Type B pancreatic cell (in vitro differentiated cells): Measurements from ENCODE around the gene LILRB3. TPM values are rescaled to one million over a fixed set of nuclear protein-coding genes. Genes with fewer than 3 reads are reported as not detected.
"Not testable (repeated sequence)": the region's sequence is repeated elsewhere in the genome, so short reads cannot be mapped to it uniquely, and the experiment has no call there.

Experiments used
- DNase-seq: peaks from one replicate; pipeline ENCODE4 v3.0.0; 2021; ENCODE audit warnings: mixed read lengths; ENCODE audit not compliant: unreplicated experiment; ENCODE audit errors: extremely low spot score
- H3K27ac Mint-ChIP-seq: 2 replicates; pipeline ENCODE4 v1.8.0; 2021; ENCODE audit warnings: mild to moderate bottlenecking, mixed read lengths
- H3K27me3 Mint-ChIP-seq: 2 replicates; pipeline ENCODE4 v1.8.0; 2021; ENCODE audit warnings: mixed read lengths
- H3K36me3 Mint-ChIP-seq: 2 replicates; pipeline ENCODE4 v1.8.0; 2021; ENCODE audit warnings: mixed read lengths
- H3K4me1 Mint-ChIP-seq: one replicate; pipeline ENCODE4 v1.8.0; 2021; ENCODE audit warnings: mixed read lengths; ENCODE audit not compliant: unreplicated experiment
- H3K4me3 Mint-ChIP-seq: 2 replicates; pipeline ENCODE4 v1.8.0; 2021; ENCODE audit warnings: mild to moderate bottlenecking, mixed read lengths
- H3K9me3 Mint-ChIP-seq: 2 replicates; pipeline ENCODE4 v1.8.0; 2021; ENCODE audit warnings: mixed read lengths
- CTCF ChIP-seq: fragments of 200-600 bp; sonication (generic); conservative IDR thresholded peaks from 2 replicates; pipeline ENCODE4 v1.5.0; 2021; ENCODE audit warnings: antibody characterized with exemption, mild to moderate bottlenecking
- total RNA-seq: library from RNA; stranded (reverse); gene quantifications from 2 replicates; pipeline ENCODE4 v1.2.1, GENCODE V29; 2021; ENCODE audit warnings: low replicate concordance

Gene LILRB3
- total RNA-seq, 1 donor from 2014 or later, result not detected

GRCh38 chr19:54201172-54201701 is 21.6 kb downstream of the LILRB3 start:
- H3K36me3 Mint-ChIP-seq, result peaks cover 23% of the 10 kb centered on the region
- H3K4me1 Mint-ChIP-seq, result peaks cover 22% of the 10 kb centered on the region
- H3K27ac Mint-ChIP-seq, result peak overlapping the region; percentile 99
- TF ChIP-seq CTCF, result no peak
- H3K9me3 Mint-ChIP-seq, result no peaks in the 10 kb centered on the region
- no peak for DNase-seq
- H3K27me3 Mint-ChIP-seq, result no peaks in the 10 kb centered on the region
- peak overlapping the region; percentile 96 for H3K4me3 Mint-ChIP-seq

- H3K27me3 Mint-ChIP-seq, result no peaks in the 10 kb centered on the region
- peak overlapping the region; percentile 80 for H3K4me3 Mint-ChIP-seq
- H3K36me3 Mint-ChIP-seq, result peaks cover 23% of the 10 kb centered on the region
- H3K27ac Mint-ChIP-seq, result peak overlapping the region; percentile 91
- no peaks in the 10 kb centered on the region for H3K9me3 Mint-ChIP-seq
- no peak for TF ChIP-seq CTCF
- DNase-seq, result no peak
- H3K4me1 Mint-ChIP-seq, result peaks cover 18% of the 10 kb centered on the region
Measured at GRCh38 chr19:54199401-54199800, 23.4 kb downstream of the LILRB3 start.

- Mint-ChIP-seq H3K4me3 (no peak overlapping the region), H3K27ac (no peak overlapping the region), H3K27me3 (no peaks in the 10 kb centered on the region), H3K4me1 (peaks cover 6% of the 10 kb centered on the region), H3K9me3 (no peaks in the 10 kb centered on the region), H3K36me3 (peaks cover 11% of the 10 kb centered on the region)
- DNase-seq, result no peak
- no peak for TF ChIP-seq CTCF
Measured at GRCh38 chr19:54197121-54197520, 25.7 kb downstream of the LILRB3 start.

GRCh38 chr19:54196536-54196935 is 26.3 kb downstream of the LILRB3 start:
- no peak overlapping the region for H3K4me3 Mint-ChIP-seq
- no peak for TF ChIP-seq CTCF
- H3K27ac Mint-ChIP-seq, result no peak overlapping the region
- H3K4me1 Mint-ChIP-seq, result peaks cover 6% of the 10 kb centered on the region
- DNase-seq, result no peak
- peaks cover 11% of the 10 kb centered on the region for H3K36me3 Mint-ChIP-seq
- H3K27me3 Mint-ChIP-seq, result no peaks in the 10 kb centered on the region
- H3K9me3 Mint-ChIP-seq, result no peaks in the 10 kb centered on the region

DNA sequence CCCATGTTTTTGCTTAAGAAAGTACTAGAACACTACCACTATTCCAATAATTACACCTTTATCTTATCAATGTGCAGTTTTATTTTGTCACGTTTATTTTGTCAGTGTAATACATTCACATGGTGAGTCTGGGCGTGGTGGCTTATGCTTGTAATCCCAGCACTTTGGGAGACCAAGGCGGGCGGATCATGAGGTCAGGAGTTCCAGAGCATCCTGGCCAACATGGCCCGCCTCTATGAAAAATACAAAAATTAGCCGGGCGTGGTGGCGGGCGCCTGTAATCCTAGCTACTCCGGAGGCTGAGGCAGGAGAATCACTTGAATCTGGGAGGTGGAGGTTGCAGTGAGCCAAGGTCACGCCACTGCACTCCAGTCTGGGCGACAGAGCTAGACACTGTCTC is 28.3 kb downstream of the LILRB3 start:
- not testable (repeated sequence) for H3K9me3 Mint-ChIP-seq, H3K4me1 Mint-ChIP-seq, H3K4me3 Mint-ChIP-seq, H3K27me3 Mint-ChIP-seq, DNase-seq, H3K27ac Mint-ChIP-seq, H3K36me3 Mint-ChIP-seq

DNA sequence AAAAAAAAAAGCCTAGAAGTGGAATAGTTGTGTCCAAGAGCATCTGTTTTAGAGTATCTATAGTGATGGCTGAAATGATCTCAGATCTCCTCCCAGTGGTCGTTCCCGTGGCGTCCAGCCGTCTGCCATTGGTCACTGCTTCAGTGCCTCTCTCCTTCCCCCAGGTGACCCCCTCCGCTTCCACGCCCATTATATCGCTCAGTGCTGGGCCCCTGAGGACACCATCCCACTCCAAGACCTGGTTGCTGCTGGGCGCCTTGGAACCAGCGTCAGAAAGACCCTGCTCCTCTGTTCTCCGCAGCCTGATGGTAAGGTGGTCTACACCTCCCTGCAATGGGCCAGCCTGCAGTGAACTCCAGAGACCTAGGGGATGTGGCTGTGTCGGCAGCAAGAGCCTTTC is 29.8 kb downstream of the LILRB3 start:
- Mint-ChIP-seq H3K27ac (peak overlapping the region; percentile 63), H3K9me3 (no peaks in the 10 kb centered on the region), H3K36me3 (peaks cover 5% of the 10 kb centered on the region), H3K4me1 (no peaks in the 10 kb centered on the region), H3K27me3 (no peaks in the 10 kb centered on the region), H3K4me3 (peak overlapping the region; percentile 58)
- no peak for DNase-seq
- no peak for TF ChIP-seq CTCF
